Lower leg skin (tissue), 4 donors: ENCODE measurements around the gene PTPN2. TPM values are rescaled to one million over a fixed set of nuclear protein-coding genes. Genes with fewer than 3 reads are reported as not detected.

ENCODE experiments used
- DNase-seq, 2 donors: peaks; one replicate each; pipeline ENCODE4 v3.0.0-alpha.2; 2019; ENCODE audit warnings: low spot score in 2 of 2
- H3K4me3 ChIP-seq: fragments of 200-600 bp; sonication (generic); 2 replicates; pipeline ENCODE4 v1.5.1; 2017; ENCODE audit warnings: mild to moderate bottlenecking, low read depth; ENCODE audit not compliant: poor library complexity, severe bottlenecking
- POLR2A ChIP-seq, 2 donors: fragments of 450-650 bp; IDR thresholded peaks; one replicate each; pipeline ENCODE4 v1.6.1; 2016 to 2017; ENCODE audit warnings: antibody characterized with exemption in 2 of 2, mild to moderate bottlenecking in 1 of 2, moderate library complexity in 1 of 2
- WGBS, 2 donors: methylation state at CpG; one replicate each; pipeline ENCODE4 v1.1.5; 2018; 5-methylcytosine and 5-hydroxymethylcytosine counted together
- intact Hi-C: fragments of 100-400 bp; cut with DNase I; formaldehyde crosslinking; loops from one replicate; pipeline ENCODE4 v1.15.0; 2023; ENCODE audit warnings: low total_unique reads
- total RNA-seq, 4 donors: library from RNA; depleted of rRNA; stranded (reverse); fragments of >200 nt; gene quantifications; one replicate each; pipeline ENCODE4 v1.1.0, GENCODE V29; 2016
- TF ChIP-seq, protein P1 (sequence below), 3 donors: fragments of 450-650 bp; IDR thresholded peaks; one replicate each; pipeline ENCODE4 v1.5.1; 2016; ENCODE audit warnings: antibody characterized with exemption in 3 of 3, mild to moderate bottlenecking in 3 of 3, moderate library complexity in 2 of 3

PTPN2 gene
- total RNA-seq, 4 donors from 2014 or later, result 26.0 to 53.2 (median 40.4) TPM

DNA sequence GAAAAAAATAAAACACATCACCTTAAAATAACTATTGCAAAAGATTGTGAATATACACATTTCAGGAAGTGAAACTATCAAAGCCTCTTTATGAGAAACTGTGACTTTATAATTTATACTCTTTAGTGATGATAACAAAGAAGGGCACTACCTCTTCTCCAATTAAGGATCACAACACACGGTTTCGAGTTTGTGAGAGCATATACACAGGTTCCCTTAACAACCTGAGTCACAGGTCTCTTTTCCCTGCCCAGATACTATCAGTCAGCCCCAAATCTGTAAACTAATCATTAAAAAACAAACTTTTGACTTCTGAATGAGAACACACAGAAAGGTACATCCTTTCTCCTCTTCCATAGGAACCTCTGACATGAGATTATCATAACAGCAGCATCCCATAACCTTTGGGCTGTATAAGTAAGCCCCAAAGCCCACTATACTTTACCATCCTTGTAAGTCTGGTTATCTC lies 44.9 kb downstream of the PTPN2 start:
- WGBS, 2 donors, result 39 to 46% methylated on average over 2 of the region's 2 CpGs
- DNase-seq, result no peak
- H3K4me3 ChIP-seq, result no peak overlapping the region
- TF ChIP-seq, protein P1, sequence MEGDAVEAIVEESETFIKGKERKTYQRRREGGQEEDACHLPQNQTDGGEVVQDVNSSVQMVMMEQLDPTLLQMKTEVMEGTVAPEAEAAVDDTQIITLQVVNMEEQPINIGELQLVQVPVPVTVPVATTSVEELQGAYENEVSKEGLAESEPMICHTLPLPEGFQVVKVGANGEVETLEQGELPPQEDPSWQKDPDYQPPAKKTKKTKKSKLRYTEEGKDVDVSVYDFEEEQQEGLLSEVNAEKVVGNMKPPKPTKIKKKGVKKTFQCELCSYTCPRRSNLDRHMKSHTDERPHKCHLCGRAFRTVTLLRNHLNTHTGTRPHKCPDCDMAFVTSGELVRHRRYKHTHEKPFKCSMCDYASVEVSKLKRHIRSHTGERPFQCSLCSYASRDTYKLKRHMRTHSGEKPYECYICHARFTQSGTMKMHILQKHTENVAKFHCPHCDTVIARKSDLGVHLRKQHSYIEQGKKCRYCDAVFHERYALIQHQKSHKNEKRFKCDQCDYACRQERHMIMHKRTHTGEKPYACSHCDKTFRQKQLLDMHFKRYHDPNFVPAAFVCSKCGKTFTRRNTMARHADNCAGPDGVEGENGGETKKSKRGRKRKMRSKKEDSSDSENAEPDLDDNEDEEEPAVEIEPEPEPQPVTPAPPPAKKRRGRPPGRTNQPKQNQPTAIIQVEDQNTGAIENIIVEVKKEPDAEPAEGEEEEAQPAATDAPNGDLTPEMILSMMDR (IDR thresholded peaks at IDR 0.05), result no peak
- no peak for TF ChIP-seq POLR2A (IDR thresholded peaks at IDR 0.05)
- intact Hi-C loops, result no loop called here

DNA sequence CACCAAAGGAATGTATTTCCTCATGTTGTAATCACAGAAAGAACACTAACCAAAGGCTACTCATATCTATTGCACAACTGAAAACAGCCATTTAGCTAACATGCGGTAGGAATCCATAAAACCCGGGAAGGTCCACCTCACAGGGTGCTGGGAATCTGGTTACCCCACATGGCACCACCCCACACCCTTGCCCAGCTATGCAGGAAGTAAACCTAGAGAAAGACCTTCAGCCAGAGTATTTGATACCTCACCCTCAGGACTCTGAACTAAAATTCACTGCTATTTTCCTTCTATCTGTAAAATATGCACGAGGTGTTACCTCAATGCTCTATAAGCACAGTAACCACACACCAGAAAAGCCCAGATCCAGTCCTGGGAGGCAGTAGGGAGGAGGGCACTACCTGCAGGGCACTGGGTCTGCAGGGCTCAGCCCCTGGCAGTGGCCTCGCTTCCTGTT lies 45.8 kb downstream of the PTPN2 start:
- H3K4me3 ChIP-seq, result no peak overlapping the region
- 45 to 50% methylated on average over 4 of the region's 4 CpGs for WGBS, 2 donors
- TF ChIP-seq, protein P1 (IDR thresholded peaks at IDR 0.05), result no peak
- TF ChIP-seq POLR2A (IDR thresholded peaks at IDR 0.05), result no peak
- DNase-seq, result peak in 1 of 2 donors; percentile 87
- intact Hi-C loops, result no loop called here

DNA sequence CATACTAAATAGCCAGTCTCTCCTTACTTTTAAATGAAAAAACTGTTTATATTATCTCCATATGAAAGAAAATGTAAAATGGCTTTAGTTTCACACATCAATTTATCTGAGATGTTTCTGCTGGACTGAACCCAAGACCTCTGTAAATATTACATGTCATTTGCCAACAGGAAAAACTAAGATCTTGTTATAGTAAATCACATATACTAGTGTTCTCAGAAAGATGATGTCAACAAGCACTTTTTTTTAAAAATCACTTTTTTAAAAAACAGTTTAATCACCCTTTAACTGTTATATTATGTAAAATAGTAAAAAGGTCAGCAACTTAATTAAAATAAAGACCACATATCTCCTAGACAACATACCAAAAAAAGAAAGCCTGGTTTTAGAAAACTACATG lies 46.3 kb downstream of the PTPN2 start:
- intact Hi-C loops, result no loop called here
- no peak for TF ChIP-seq POLR2A (IDR thresholded peaks at IDR 0.05)
- TF ChIP-seq, protein P1 (IDR thresholded peaks at IDR 0.05), result no peak
- no peak overlapping the region for H3K4me3 ChIP-seq
- no peak for DNase-seq

DNA sequence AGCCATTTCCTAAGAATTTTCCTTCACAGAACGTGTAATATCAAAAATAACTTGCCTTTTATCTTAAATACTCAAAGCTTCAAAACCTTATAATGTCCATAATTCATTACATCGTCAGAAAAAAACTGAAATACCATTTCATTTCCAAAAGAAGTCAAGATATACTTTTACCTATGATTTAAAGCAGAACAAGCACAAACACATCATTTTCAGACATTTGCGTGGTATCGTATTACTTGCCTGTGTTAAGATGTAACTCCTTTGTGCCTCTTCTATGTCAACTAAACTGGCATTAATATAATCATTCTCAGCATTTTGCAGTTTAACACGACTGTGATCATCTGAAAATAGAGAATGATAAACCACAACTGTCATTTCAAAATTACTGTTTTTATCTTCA lies 47.5 kb downstream of the PTPN2 start:
- no peak overlapping the region for H3K4me3 ChIP-seq
- WGBS, 2 donors, result 75 to 82% methylated on average over 5 of the region's 5 CpGs
- intact Hi-C loops, result no loop called here
- TF ChIP-seq, protein P1 (IDR thresholded peaks at IDR 0.05), result no peak
- no peak for TF ChIP-seq POLR2A (IDR thresholded peaks at IDR 0.05)
- no peak for DNase-seq

DNA sequence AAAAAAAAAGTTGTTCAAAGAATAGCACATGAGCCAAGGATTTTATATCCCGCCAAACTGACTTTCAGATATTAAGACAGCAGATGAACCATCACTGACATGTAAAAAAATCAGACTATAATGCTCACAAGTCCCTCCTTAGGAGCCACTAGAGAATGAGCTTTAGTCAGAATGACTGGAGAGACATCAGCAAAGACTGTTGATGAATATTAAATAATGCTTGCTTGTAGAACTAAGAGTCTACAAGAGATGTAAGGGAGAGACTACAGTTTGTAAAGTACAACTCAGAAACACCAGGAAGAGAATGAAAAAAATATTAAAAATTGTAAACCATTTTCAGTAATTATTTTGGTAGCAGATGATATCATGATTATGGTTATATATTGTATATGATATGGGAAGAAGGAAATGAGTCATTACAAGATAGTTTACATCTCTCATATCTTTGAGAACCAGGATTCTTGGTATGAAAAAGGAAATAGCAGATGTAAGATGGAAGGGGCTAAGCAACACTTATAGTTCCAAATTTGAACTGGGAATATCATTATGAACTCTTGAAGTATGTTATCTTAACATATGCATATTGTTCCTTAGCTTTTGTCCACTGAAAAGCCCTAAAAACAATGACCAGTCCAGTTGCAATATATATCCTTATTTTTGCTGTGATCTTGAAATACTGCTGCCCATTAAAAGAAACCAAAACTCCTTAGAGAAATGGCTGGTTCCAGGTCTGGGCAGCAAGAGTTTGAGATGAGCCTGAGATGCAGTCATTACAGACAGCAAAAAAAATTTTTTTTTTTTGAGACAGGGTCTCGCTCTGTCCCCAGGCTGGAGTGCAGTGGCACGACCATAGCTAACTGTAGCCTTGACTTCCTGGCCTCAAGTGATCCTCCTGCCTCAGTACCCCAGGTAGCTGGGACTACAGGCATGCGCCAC lies 55.7 kb downstream of the PTPN2 start:
- WGBS, 2 donors, result 97% methylated on average over 4 of the region's 4 CpGs
- intact Hi-C loops, result no loop called here
- TF ChIP-seq POLR2A (IDR thresholded peaks at IDR 0.05), result no peak
- H3K4me3 ChIP-seq, result no peak overlapping the region
- DNase-seq, result no peak

DNA sequence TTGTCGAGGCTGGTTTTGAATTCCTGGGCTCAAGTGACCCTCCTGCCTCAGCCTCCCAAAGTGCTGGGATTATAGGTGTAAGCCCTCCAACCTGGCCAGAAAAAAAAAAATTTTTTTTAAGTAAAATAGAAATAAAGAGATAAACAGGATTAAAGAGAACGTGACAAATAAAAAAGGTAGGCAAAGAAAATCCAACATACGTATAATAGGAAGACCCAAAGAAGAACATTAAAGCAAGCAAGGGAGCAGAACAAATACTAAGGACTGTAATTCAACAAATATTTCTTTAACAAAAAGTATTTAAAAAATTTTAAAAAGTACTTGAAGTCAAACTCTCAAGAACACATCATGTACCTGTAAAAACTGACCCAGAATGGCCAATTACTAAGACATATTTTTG lies 56.4 kb downstream of the PTPN2 start:
- no peak overlapping the region for H3K4me3 ChIP-seq
- intact Hi-C loops, result no loop called here
- 95 to 97% methylated on average over 3 of the region's 3 CpGs for WGBS, 2 donors
- DNase-seq, result no peak
- TF ChIP-seq, protein P1 (IDR thresholded peaks at IDR 0.05), result no peak
- TF ChIP-seq POLR2A (IDR thresholded peaks at IDR 0.05), result no peak
